Skin of body (tissue), 3 donors: ENCODE results near the gene GOLGA8J. TPM values are rescaled to one million over a fixed set of nuclear protein-coding genes. Genes with fewer than 3 reads are reported as not detected.
"Not testable (repeated sequence)": the region's sequence is repeated elsewhere in the genome, so short reads cannot be mapped to it uniquely, and the experiment has no call there.

Source experiments
- DNase-seq: peaks from one replicate; lab custom pipeline; 2025; lab: John Stamatoyannopoulos, UW
- small RNA-seq: library from RNA; depleted of rRNA; stranded (forward); fragments of <200 nt; gene quantifications from one replicate; pipeline ENCODE3, GENCODE V24; 2014; ENCODE audit warnings: low replicate concordance
- total RNA-seq: library from RNA; depleted of rRNA; stranded (reverse); fragments of >200 nt; gene quantifications from one replicate; pipeline ENCODE4 v1.2.3, GENCODE V29; 2014

GOLGA8J gene
- total RNA-seq, 1 donor from 2014 or later = 0.30 TPM

- DNase-seq = not testable (repeated sequence)
Observed at GRCh38 chr15:30080816-30081215, 1.9 kb upstream of the GOLGA8J start.

GRCh38 chr15:30097827-30098226, 15.1 kb downstream of the GOLGA8J start:
- DNase-seq = not testable (repeated sequence)

- DNase-seq = not testable (repeated sequence)
Observed at GRCh38 chr15:30102890-30103289, 20.1 kb downstream of the GOLGA8J start.

- not testable (repeated sequence) for DNase-seq
Observed at GRCh38 chr15:30103941-30104507, 21.3 kb downstream of the GOLGA8J start.

GRCh38 chr15:30110591-30110990, 27.8 kb downstream of the GOLGA8J start:
- DNase-seq = not testable (repeated sequence)

GRCh38 chr15:30130066-30130465, 47.3 kb downstream of the GOLGA8J start:
- not testable (repeated sequence) for DNase-seq

GRCh38 chr15:30134751-30135150, 52.0 kb downstream of the GOLGA8J start, which contains the start of gene GOLGA8T:
TSS of gene GOLGA8T (plus strand) at chr15:30135051. CDS start at chr15:30135149, 98 bp downstream.
- DNase-seq = not testable (repeated sequence)

Small RNA genes within 50 kb of the gene (small RNA-seq; reads per million reads assigned to genes)
- gene RF00096 (not detected), gene RN7SL673P (not detected)

Other genes with a start within 250 kb of the GOLGA8J start
- gene GOLGA8T, start 52.1 kb downstream of the GOLGA8J start, total RNA-seq = 0.79 TPM